Measurements from ENCODE around the gene TSPAN13.
"Not testable (repeated sequence)": the region's sequence is repeated elsewhere in the genome, so short reads cannot be mapped to it uniquely, and the experiment has no call there.

Gene TSPAN13

GRCh38 chr7:16740996-16741395 is 12.6 kb upstream of the TSPAN13 start:
- no peak for DNase-seq (ENCODE audit: low read depth in 3 of 3)

DNA sequence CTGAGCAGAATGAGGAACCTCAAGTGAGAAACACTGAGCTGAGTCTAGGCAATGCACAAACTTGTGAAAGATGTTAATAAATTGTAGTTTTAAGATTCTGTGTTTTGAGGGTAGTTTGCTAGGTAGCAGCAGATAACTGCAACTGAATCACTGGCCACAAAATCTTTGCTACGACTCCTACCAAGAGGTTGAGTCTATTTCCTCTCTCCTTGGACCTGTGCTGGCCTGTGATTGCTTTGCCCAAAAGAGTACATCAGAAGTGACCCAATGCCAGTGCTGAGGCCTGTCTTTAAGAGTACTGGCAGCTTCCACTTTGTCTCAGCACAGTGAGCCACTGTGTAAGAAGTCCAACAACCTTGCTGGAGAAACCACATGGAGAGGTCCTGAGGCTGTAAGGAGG is 11.9 kb upstream of the TSPAN13 start:
- DNase-seq (ENCODE audit: low read depth in 3 of 3): no peak

DNA sequence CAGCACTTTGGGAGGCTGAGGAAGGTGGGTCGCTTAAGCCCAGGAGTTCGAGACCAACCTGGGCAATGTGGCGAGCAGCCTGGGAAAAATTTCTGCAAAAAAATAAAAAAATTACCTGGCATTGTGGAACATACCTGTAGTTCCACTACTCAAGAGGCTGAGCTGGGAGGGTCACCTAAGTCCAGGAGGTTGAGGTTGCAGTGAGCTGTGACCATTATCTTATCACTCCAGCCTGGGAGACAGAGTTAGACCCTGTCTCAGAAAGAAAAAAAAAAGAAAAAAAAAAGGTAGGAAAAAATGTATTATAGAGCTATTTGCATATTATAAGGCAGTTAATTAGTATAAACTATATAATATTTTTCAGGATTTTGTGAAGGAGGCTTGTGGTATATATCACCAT is 11.0 kb upstream of the TSPAN13 start:
- DNase-seq (ENCODE audit: low read depth in 3 of 3): no peak

DNA sequence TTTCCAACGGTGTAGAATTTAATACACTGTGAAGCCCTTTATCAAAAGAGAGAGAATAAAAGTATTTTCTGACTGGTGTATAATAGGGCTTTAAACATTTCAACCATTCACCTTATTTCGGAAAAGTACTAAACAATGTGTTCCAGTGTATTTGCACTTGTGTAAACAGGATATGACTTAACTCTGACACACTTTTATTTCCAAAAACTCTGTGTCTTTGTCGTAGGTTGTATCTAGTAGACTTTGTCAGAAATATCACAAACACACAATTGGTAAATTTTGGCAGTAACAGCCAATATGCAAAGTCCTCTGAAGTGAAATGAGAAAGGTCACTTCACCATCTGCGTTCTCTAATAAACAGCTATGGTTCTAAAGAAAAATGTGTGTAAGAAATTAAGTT is 10.3 kb upstream of the TSPAN13 start:
- no peak for DNase-seq (ENCODE audit: low read depth in 3 of 3)

DNA sequence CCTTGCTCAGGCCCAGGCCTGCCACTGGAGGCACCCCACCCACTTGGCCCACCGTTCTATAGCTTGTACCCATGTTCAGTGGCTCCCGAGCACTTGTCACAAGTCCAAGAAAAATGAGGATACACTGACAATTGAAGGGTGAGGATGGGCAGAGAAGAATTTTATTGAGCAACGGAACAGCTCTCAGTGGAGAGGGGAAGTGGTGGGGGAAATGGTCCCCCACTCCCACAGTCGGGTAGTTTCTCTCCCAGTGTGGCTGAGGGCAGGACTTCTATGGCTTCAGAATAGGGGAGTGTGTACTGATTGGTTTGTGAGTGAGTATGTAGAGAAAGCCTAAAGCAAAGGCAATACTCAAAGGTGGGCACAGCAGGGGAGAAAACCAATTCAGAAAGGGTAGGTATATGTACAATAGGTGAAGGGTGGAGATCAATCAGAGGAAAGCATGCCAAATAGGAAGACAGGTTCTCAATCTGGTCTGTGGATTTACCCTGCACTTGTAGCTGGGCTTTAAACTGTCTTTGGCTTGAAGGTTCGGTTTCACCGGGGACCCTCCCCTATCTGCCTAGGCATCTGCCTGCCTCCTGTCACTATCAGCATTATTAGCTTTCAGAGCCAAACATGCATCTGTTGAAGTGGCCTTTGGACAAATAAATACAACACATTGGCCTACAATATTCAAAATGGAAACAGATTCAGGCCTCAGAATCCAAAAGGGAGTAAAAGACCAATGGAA is 8.9 kb upstream of the TSPAN13 start:
- no peak for DNase-seq (ENCODE audit: low read depth in 3 of 3)

- DNase-seq (ENCODE audit: low read depth in 3 of 3): no peak
Measured at GRCh38 chr7:16745645-16746044, 7.9 kb upstream of the TSPAN13 start.

DNA sequence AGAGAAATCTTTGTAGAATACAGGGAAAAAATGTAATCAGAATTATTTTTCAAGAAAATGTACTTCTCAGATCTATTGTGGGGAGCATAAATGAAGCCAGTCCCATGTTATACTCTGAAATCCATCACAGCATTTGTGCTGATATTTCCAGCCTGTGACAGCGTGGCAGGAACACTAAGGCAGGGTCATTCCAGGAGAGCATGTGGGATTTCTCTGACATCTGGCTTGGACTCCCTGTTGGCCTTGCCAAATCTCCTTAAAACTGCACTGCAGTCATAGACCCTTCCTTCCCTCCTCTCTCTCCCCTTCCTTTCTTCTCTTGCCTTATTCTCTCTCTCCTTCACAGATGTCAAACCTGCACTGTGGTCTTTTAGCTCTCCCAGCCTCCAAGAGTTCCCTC is 6.5 kb upstream of the TSPAN13 start:
- no peak for DNase-seq (ENCODE audit: low read depth in 3 of 3)

DNA sequence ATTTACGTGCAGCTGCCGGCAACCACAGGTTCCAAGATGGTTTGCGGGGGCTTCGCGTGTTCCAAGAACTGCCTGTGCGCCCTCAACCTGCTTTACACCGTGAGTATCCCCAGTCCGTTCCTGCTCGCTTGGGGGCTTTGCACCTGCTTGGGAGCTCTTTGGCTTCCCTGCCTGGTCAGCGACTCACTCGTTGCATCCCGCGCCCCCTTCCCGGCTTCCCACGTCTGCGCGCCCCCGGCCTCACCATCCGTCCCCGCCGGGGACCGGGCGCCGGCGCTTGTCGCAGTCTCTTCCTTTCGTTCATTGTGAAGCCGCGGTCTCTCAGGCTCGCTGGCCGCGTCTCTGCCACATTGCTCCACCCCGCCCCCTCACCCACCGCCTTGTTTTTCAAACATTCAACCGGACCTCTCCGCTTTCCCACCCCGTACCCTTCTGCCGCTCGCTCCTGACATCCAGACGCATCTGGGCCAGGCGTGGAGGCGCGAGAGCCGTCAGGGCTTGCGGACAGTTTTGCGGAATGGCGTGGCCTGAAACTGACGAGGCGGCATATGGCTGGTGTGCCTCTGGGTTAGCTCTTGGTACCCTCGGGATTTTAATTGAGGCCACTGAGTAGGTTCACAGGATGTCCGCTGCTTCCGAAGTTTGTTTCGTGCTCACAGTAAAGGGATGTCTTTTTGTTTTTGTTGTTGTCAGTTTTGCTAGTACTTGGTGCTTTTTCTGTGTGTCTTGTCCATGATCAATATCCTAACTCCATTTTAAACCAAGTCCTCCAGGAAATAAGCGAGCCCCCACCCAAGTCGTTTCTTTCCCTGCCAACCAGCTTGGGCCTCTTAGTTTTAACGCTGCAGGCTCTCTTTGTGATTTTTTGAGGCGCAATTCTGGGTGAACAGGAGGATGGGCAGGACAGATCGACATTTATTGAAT is 639 bp downstream of the TSPAN13 start:
- no peak for DNase-seq (ENCODE audit: low read depth in 3 of 3)

DNA sequence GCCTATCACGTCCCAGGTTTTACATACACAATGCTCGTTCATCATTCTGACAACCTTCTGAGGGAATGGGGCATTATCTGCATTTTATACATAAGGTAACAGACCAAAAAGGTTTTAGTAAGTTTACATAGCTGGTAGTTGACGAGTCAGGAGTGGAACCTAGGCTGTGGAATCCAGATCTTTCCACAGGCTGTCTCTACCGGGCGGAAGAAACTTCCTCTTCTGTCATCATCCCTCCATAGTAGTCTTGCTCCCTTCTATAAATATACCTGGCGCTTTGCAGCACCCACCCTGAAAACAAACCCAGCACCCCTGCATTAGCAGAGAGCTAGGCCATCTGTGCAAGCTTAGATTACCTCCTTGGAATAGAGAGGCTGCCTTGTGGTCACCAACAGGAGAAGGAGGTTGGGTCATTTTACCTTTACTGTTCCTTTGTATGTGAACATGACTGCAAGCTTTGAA is 1.3 kb downstream of the TSPAN13 start:
- no peak for DNase-seq (ENCODE audit: low read depth in 3 of 3)

DNA sequence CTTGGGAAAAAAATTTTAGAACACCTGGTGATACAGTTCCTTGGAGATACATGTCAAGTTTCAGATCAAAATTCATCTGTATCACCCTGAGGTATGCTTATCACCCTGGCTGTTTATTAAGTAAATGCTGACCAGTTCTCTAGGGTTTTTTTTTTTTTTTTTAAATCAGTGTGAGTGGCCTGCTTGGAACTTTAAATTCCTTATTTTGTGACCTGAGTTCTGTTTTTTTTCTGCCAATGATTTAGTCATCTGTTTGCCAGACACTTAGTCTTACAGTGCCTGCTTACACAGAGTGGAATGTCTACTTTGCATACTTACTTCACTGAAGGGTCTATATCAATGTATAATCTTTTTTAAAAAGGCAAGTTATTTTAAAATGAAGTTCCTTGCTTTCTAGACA is 1.8 kb downstream of the TSPAN13 start:
- no peak for DNase-seq (ENCODE audit: low read depth in 3 of 3)

- no peak for DNase-seq (ENCODE audit: low read depth in 3 of 3)
Measured at GRCh38 chr7:16758036-16758435, 4.5 kb downstream of the TSPAN13 start.

DNA sequence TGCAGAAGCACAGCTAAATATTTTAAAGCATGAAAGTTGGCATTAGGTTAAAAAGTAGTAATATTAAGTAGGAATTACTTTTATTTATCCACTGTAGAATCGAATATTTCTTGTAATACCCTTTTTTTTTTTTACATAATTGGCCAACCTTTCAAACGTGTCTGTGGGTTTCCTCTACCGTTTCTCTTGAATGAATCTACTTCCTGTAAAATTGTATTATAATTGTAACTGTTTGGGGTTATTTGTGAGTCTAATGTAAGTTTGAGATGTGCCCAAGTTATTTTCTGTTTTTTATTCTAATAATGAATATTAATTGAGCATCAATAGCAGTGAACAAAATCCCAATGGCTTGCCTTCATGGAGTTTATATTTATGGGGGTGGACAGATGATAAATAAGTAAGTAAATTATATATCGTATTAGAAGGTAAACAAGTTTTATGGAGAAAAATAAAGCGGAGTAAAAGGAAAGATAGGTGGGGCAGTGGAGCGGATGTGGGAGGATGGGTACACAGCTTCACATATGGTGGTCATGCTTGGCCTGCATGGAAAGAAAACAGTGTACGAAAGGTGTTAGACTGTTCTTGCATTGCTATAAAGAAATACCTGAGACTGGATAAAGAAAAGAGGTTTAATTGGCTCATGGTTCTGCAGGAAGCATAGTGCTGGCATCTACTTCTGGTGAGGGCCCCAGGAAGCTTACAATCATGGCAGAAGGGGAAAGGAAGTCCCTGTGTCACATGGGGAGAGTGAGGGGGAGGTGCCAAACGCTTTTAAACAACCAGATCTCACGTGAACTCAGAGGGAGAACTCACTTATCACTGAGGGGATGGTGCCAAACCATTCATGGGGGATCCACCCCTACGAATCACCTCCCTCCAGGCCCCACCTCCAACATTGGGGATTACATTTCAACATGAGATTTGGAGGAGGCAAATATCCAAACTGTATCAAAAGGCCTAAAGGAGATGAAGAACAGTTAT is 5.4 kb downstream of the TSPAN13 start:
- DNase-seq (ENCODE audit: low read depth in 3 of 3): no peak

DNA sequence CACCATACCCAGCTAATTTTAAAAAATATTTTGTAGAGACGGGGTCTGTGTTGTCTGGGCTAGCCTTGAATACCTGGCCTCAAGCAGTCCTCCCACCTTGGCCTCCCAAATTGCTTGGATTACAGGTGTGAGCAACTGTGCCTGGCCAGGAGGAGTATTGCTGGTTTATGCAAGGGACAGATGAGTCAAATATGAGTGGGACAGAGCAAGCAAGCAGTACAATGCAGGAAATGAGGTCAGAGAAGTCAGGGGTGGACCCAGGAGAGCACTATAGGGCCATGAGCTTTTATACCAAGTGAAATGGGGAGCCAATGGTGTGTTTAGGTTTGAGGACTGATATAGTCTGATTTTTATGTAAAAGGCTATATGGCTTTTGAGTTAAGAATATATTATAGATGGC is 6.3 kb downstream of the TSPAN13 start:
- DNase-seq (ENCODE audit: low read depth in 3 of 3): no peak

GRCh38 chr7:16762177-16762576 is 8.6 kb downstream of the TSPAN13 start:
- no peak for DNase-seq (ENCODE audit: low read depth in 3 of 3)

DNA sequence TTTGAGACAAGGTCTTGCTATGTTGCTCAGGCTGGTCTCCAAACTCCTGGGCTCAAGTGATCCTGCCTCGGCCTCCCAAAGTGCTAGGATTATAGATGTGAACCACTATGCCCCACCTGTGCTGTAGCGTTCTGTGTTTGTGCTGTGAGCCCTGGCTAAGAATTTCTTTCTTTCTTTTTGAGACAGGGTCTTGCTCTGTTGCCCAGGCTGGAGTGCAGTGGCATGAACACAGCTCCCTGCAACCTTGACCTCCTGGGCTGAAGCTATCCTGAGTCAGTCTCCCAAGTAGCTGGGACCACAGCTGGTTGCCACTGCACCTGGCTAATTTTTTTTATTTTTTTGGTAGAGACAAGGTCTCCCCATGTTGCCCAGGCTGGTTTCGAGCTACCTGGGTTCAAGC is 11.4 kb downstream of the TSPAN13 start:
- DNase-seq (ENCODE audit: low read depth in 3 of 3): no peak

DNA sequence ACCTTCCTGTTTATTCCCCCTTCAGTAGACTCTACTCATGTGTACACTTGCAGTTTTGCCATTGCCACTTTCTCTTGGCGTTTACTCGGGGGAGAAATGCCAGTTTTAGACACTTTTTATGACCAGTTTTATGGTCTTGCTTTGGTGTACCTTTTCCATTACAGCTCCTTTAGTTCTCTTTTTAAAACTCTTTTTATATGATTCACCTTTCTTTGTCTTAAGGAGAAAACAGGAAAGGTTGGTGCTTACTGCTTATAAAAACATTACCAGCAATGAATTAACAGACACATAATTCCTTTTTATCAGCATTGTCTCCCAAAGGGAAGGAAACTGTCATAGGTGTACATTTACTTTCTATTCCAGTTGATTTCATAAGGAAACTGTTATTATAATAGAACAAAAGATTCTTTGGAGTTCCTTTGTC is 11.9 kb downstream of the TSPAN13 start:
- DNase-seq (ENCODE audit: low read depth in 3 of 3): no peak

- not testable (repeated sequence) for DNase-seq (ENCODE audit: low read depth in 3 of 3)
Measured at GRCh38 chr7:16769994-16770393, 16.4 kb downstream of the TSPAN13 start.

DNA sequence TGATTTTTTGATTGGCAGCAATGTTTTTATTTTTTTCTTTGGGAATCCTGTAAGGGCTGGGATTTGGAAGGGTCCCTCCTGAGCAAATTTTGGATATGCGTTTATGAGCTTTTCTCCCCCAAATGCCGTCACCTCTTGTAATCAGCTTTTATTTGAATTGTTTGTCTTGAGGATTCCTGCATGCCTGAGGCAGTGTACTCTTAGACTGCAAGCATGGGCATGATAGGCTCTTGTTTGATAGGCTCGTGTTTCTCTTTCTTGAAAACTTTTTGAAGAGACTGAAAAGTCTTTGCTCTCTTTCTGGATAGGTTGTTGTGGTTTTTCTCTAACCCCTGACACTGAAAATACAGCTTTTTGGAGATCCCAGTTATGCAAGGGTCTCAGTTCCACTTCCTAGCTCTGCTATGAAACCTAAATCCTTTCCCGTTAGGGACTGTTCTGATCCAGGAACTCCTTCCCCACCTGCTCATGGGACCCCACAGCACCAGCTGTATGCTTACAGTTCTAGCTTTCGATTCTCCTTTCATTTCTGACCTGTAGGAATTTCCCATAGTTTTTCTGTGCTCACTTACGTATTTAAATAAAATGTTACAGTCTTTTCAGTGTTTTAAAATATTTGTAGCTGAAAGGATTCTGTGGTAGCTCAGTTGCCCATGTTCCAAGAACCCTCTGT is 17.2 kb downstream of the TSPAN13 start:
- no peak for DNase-seq (ENCODE audit: low read depth in 3 of 3)

DNA sequence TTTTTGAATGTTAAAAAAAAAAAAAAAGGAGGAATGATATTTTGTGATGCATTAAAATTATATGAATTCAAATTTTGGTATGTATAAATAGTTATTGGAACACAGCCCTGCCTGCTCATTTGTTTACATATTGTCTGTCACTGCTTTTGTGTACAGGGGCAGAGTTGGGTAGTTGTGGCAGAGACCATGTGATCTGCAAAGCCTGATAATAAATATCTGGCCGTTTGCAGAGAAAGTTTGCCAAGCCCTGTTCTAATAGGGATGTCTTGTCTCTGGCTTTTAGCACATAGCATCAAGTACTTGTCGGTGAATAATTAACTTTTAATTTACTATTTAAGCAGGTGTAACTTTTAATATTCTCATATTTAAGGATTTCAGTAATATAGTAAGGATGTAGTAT is 19.8 kb downstream of the TSPAN13 start:
- no peak for DNase-seq (ENCODE audit: low read depth in 3 of 3)

GRCh38 chr7:16773884-16774283 is 20.3 kb downstream of the TSPAN13 start:
- no peak for DNase-seq (ENCODE audit: low read depth in 3 of 3)

GRCh38 chr7:16774294-16774693 is 20.7 kb downstream of the TSPAN13 start:
- DNase-seq (ENCODE audit: low read depth in 3 of 3): no peak
